Suprapubic skin (tissue), 4 donors: ENCODE results near the gene UNC5B.

Experiments used
- EP300 ChIP-seq: sonication (generic); formaldehyde crosslinking; IDR thresholded peaks from one replicate; pipeline ENCODE4 v1.6.1; 2017; ENCODE audit warnings: antibody characterized with exemption
- POLR2A ChIP-seq, 2 donors: fragments of 450-650 bp; IDR thresholded peaks; one replicate each; pipeline ENCODE4 v1.6.1; 2017; ENCODE audit warnings: antibody characterized with exemption in 2 of 2, mild to moderate bottlenecking in 2 of 2, moderate library complexity in 2 of 2
- POLR2AphosphoS5 ChIP-seq, 3 donors: sonication (generic); formaldehyde crosslinking; IDR thresholded peaks; one replicate each; pipeline ENCODE4 v1.6.1; 2017; ENCODE audit warnings: antibody characterized with exemption in 3 of 3
- TF ChIP-seq, protein P1 (sequence below), 2 donors: fragments of 200-600 bp in 1 of 2; fragments of 450-650 bp in 1 of 2; sonication (generic) in 1 of 2; IDR thresholded peaks; one replicate each; pipeline ENCODE4 v1.5.1; 2016 to 2019; ENCODE audit warnings: antibody characterized with exemption in 2 of 2, mild to moderate bottlenecking in 1 of 2, moderate library complexity in 1 of 2

- TF ChIP-seq POLR2A (IDR thresholded peaks at IDR 0.05) (no peak), POLR2AphosphoS5 (IDR thresholded peaks at IDR 0.05) (no peak), EP300 (no peak)
- TF ChIP-seq, protein P1, sequence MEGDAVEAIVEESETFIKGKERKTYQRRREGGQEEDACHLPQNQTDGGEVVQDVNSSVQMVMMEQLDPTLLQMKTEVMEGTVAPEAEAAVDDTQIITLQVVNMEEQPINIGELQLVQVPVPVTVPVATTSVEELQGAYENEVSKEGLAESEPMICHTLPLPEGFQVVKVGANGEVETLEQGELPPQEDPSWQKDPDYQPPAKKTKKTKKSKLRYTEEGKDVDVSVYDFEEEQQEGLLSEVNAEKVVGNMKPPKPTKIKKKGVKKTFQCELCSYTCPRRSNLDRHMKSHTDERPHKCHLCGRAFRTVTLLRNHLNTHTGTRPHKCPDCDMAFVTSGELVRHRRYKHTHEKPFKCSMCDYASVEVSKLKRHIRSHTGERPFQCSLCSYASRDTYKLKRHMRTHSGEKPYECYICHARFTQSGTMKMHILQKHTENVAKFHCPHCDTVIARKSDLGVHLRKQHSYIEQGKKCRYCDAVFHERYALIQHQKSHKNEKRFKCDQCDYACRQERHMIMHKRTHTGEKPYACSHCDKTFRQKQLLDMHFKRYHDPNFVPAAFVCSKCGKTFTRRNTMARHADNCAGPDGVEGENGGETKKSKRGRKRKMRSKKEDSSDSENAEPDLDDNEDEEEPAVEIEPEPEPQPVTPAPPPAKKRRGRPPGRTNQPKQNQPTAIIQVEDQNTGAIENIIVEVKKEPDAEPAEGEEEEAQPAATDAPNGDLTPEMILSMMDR (IDR thresholded peaks at IDR 0.05): no peak
Measured at GRCh38 chr10:71235808-71236207, 23.4 kb downstream of the UNC5B start.
